C4-2B (cell line): Measurements from ENCODE around the gene CNGA3.
"Not testable (repeated sequence)": the region's sequence is repeated elsewhere in the genome, so short reads cannot be mapped to it uniquely, and the experiment has no call there.

ENCODE experiments used
- H3K27ac ChIP-seq: fragments of 450-650 bp; 2 replicates; pipeline ENCODE4 v1.5.1; 2017
- ZFX ChIP-seq: fragments of 450-650 bp; IDR thresholded peaks from 2 replicates; pipeline ENCODE4 v1.6.1; 2017
- TF ChIP-seq, protein P1 (sequence below): fragments of 450-650 bp; conservative IDR thresholded peaks from 2 replicates; pipeline ENCODE4 v1.5.1; 2017; ENCODE audit warnings: mild to moderate bottlenecking

The CNGA3 gene

DNA sequence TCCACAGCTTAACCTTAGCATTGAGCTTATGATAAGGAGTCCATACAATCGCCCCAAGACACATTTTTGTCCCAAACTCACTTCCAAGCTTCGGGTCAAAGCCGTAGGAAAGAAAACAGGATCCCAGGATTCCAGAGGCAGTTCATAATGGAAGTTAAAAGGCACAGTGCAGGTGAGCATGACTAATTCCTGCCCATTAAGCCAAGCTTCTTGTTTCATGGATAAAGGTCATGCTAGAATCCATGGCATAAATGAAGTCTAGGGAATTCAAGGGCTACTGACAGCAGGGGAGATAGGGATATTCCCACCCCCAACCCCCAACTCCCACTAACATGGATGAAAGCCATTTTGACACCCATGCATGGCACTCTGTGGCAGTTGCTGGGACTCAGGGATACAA lies 88.2 kb downstream of the CNGA3 start:
- TF ChIP-seq, protein P1, sequence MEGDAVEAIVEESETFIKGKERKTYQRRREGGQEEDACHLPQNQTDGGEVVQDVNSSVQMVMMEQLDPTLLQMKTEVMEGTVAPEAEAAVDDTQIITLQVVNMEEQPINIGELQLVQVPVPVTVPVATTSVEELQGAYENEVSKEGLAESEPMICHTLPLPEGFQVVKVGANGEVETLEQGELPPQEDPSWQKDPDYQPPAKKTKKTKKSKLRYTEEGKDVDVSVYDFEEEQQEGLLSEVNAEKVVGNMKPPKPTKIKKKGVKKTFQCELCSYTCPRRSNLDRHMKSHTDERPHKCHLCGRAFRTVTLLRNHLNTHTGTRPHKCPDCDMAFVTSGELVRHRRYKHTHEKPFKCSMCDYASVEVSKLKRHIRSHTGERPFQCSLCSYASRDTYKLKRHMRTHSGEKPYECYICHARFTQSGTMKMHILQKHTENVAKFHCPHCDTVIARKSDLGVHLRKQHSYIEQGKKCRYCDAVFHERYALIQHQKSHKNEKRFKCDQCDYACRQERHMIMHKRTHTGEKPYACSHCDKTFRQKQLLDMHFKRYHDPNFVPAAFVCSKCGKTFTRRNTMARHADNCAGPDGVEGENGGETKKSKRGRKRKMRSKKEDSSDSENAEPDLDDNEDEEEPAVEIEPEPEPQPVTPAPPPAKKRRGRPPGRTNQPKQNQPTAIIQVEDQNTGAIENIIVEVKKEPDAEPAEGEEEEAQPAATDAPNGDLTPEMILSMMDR = no peak
- TF ChIP-seq ZFX = no peak
- no peak overlapping the region for H3K27ac ChIP-seq

GRCh38 chr2:98435670-98436069 lies 89.4 kb downstream of the CNGA3 start:
- H3K27ac ChIP-seq = not testable (repeated sequence)

DNA sequence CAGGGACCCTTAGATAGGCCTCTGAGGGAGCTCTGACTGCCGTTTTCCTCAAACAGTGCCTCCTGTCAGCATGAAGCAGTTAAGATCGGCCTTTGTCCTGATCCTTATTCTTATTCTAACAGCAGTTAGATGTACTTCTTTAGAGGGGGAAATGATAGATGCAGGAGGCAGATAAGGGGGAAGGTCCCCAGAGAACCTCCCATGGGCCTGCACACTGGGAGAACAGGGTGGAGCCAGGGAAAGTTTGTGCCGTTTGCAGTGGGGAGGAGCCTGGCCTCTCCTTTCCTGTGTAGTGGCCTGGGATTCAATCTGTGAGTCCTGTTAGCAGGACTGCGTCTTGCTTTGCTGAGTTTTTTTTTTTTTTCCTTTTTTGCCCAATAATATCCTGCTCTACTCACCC lies 90.5 kb downstream of the CNGA3 start:
- TF ChIP-seq ZFX = no peak
- TF ChIP-seq, protein P1 = no peak
- no peak overlapping the region for H3K27ac ChIP-seq

DNA sequence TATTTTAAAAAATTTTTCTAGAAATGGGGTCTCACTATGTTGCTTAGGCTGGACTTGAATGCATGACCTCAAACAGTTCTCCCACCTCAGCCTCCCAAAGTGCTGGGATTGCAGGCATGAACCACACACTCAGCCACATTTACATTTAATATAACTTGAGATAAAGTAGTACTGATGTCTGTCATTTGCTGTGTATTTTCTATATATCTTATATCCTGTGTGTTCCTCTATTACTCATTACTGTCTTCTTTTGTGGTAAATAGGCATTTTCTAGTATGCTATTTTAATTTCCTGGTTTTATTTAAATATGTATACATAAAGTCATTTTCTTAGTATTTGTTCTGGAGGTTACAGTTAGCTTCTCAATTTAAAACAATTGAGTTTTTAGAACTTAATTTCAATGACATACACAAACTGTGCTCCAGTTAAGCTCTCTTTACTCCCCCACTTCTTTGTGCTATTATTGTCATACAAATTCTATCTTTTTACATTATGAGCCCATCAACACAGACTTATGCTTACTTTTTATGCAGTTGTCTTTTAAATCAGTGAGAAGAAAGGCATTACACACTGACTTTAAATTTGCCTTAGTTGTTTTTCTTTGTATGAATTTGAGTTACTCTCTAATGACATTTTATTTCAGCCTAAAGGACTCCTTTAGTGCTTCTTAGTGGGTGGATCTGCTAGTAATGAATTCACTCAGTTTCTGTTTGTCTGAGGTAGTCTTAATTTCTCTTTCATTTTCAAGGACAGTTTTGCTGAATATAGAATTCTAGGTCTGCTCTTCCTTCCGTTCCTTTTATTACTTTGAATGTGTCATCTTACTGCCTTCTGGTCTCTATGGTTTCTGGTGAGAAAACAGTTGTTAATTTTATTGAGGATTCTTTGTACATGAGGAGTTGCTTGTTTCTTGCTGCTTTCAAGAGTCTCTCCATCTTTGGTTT lies 92.2 kb downstream of the CNGA3 start:
- no peak overlapping the region for H3K27ac ChIP-seq

DNA sequence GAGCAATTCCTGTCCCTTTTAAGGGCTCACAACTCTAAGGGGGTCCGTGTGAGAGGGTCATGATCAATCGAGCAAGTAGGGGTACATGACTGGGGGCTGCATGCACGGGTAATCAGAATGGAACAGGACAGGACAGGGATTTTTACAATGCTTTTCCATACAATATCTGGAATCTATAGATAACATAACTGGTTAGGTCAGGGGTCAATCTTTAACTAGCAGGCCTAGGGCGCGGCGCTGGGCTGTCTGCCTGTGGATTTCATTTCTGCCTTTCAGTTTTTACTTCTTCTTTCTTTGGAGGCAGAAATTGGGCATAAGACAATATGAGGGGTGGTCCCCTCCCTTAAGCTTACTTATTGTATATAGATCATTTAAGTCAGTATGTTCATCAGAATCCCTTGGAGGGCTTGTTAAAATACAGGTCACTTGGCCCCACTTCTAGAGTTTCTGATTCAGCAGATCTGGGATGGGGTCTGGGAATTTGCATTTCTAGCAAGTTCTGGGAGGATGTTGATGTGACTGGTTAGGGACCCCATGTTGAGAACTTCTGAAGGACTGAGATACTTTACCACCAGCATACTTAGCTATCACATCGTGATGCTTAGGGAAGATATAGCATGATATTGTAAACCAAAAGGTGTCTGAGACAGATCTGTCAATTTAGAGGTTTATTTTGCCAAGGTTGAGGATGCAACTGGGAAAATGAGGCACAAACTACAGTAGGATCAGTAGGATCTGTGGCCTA lies 95.6 kb downstream of the CNGA3 start:
- TF ChIP-seq, protein P1 = no peak
- H3K27ac ChIP-seq = no peak overlapping the region

More for the DNA sequence above, 92.2 kb downstream of the CNGA3 start:
- TF ChIP-seq, protein P1 = no peak
- TF ChIP-seq ZFX = no peak

GRCh38 chr2:98442488-98442887 lies 96.2 kb downstream of the CNGA3 start:
- no peak overlapping the region for H3K27ac ChIP-seq
- TF ChIP-seq ZFX = no peak
- TF ChIP-seq, protein P1 = no peak

- H3K27ac ChIP-seq = peak within 1 kb of the TSS; percentile 76
- peak; percentile 69 for TF ChIP-seq ZFX
- TF ChIP-seq, protein P1 = peak; percentile 35
Measured at GRCh38 chr2:98444436-98445176, 98.3 kb downstream of the CNGA3 start, which contains the start of gene INPP4A. INPP4A (plus strand) TSS chr2:98444858; CDS start chr2:98520049, 75,191 bp downstream.
